Stimulated activated CD4-positive, alpha-beta T cell treated with anti-CD3 and anti-CD28 coated beads, Interleukin-12 subunit alpha, Interleukin-12 subunit beta, amount 100 ng/mL, for 48 hours (primary cell): ENCODE data around the gene ZNF618.

Experiments used
- DNase-seq, 3 donors: peaks; one replicate each; pipeline ENCODE4 v3.0.0-alpha.2; 2020; ENCODE audit warnings: low read depth in 2 of 3, low spot score in 1 of 3

ZNF618 gene, protein sequence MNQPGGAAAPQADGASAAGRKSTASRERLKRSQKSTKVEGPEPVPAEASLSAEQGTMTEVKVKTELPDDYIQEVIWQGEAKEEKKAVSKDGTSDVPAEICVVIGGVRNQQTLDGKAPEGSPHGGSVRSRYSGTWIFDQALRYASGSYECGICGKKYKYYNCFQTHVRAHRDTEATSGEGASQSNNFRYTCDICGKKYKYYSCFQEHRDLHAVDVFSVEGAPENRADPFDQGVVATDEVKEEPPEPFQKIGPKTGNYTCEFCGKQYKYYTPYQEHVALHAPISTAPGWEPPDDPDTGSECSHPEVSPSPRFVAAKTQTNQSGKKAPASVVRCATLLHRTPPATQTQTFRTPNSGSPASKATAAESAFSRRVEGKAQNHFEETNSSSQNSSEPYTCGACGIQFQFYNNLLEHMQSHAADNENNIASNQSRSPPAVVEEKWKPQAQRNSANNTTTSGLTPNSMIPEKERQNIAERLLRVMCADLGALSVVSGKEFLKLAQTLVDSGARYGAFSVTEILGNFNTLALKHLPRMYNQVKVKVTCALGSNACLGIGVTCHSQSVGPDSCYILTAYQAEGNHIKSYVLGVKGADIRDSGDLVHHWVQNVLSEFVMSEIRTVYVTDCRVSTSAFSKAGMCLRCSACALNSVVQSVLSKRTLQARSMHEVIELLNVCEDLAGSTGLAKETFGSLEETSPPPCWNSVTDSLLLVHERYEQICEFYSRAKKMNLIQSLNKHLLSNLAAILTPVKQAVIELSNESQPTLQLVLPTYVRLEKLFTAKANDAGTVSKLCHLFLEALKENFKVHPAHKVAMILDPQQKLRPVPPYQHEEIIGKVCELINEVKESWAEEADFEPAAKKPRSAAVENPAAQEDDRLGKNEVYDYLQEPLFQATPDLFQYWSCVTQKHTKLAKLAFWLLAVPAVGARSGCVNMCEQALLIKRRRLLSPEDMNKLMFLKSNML

GRCh38 chr9:113876151-113876992, at the start of gene ZNF618:
Gene ZNF618 (plus strand): TSS chr9:113876309. CDS start chr9:113876381, 72 bp downstream.
- DNase-seq: peak in 1 of 3 donors; percentile 8

DNA sequence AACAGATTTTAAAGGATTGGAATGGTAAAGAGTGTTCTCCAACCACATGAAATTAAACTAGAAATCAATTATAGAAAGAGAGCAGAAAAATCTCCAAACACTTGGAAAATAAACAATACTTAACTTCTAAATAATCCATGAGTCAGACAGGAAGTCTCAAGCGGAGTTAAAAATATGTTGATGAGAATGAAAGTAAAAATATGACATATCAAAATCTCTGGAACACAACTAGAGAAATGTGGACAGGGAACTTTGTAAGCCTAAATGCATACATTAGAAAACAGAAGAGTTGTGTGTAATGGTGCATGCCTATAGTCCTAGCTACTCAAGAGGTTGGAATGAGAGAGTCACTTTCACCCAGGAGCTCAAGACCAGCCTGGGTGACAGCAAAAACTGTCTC, 47.9 kb upstream of the ZNF618 start:
- DNase-seq: no peak

- no peak for DNase-seq
These were observed 38.8 kb upstream of the ZNF618 start for GRCh38 chr9:113837334-113837733.

GRCh38 chr9:113842086-113842485, 34.0 kb upstream of the ZNF618 start:
- no peak for DNase-seq

- no peak for DNase-seq
These were observed 31.6 kb upstream of the ZNF618 start for GRCh38 chr9:113844466-113844865.

- no peak for DNase-seq
These were observed 24.8 kb upstream of the ZNF618 start for GRCh38 chr9:113851359-113851758.

GRCh38 chr9:113851873-113852272, 24.2 kb upstream of the ZNF618 start:
- no peak for DNase-seq

DNA sequence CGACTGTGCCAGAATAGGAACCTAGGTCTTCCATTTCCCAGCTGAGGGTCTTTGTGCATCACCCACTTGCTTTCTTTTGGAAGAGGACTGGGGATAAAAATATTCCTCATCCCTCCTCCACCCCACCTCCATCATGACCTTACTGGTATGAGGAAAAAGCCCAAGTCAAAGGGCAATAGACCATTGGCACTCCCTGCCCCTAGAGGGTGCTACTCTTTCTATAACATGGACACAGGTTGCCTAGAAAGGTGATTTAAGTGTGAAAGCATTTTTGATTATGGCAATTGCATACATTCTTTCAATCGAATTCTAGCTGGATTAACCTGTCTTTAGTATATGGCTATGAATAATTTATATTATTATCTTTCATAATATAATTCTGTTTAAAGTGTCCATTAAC, 22.8 kb upstream of the ZNF618 start:
- no peak for DNase-seq

DNA sequence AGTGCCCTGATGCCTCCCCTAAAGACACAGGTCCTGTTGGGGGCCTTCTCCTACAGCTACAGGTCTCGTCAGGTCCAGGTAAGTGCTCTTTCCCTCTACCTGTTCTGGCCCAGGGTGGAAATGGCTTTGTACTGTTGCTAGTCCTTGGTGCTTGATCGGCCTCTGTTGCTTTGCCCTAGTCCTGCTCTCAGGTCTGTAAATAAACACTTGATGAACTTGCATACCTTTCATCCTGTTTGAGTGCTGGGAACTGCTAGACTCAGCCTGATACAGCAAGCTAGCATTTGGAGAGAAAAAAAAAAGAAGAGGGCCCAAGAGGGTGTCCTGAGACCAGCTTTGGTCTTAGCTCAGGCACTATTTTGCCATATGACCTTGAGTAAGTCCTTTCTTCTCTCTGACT, 21.8 kb upstream of the ZNF618 start:
- no peak for DNase-seq

DNA sequence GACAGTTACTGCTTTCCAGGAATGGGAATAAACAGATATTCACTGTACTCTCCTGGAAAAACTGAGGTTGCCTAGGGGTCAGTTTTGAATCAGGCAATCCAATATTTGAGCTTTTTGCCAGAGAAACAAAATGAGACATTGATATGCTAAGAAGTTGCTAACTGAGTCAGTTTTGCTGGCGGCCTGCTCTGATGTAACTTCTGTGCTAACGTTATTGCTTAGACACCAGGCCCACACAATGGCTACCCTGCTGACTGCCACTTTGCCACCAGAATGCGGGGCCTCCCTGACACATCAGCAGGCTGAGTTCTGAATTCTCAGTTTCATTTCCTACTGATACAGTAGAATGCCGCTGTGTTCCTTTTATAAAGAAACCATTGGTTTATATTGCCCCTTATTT, 18.2 kb upstream of the ZNF618 start:
- peak in 1 of 3 donors; percentile 3 for DNase-seq

DNA sequence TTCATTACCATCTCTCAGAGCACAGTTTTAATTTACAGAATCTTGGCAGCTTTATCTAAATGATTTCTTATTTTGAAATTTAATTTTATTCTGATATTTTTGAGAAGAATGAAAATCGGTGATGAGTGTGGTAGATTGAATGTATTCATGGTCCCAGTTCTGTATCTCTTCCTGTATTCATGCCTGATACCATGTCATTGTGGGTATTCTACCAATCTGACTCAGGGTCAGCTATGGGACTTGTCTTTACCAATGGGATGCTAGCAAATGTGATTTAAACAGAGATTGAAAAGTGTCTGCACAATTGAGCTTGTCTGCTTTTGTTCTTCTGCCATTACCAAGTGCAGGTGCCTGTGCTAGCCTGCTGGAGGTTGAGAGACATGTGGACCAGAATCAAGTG, 17.8 kb upstream of the ZNF618 start:
- no peak for DNase-seq

- no peak for DNase-seq
These were observed 12.8 kb upstream of the ZNF618 start for GRCh38 chr9:113863345-113863744.

GRCh38 chr9:113868501-113868900, 7.6 kb upstream of the ZNF618 start:
- no peak for DNase-seq

DNA sequence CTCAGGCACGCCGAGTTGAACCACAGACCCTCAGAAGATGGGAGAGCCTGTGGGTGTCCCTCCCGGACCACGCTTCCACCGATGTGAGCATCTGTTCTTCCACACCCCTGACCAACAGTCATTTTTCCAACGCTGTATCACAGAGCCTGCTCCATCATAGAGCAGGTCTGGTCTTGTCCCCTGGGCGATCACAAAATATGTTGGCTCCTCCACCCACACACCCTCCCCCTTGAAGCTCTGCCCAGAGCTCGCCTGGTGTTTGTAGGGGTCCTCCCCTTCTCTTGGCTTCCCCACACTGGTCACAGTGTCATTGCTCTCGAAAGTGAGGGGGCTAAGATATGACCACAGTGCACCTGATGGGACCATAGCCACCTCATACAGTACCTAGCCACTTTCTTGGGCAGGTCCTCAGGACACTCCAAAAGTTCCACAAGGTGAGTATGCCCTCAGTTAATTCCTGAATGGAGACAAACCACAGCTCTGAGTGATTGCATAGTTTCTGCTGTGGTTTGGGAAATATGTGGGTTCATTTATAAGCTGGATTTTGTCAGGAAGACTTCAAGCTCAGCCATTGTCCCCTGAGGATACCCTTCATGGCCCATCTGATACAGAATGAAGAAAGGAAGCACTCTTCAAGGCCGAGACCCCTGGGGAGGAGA, 3.5 kb upstream of the ZNF618 start:
- no peak for DNase-seq

- DNase-seq: no peak
These were observed 2.7 kb upstream of the ZNF618 start for GRCh38 chr9:113873446-113873845.

DNA sequence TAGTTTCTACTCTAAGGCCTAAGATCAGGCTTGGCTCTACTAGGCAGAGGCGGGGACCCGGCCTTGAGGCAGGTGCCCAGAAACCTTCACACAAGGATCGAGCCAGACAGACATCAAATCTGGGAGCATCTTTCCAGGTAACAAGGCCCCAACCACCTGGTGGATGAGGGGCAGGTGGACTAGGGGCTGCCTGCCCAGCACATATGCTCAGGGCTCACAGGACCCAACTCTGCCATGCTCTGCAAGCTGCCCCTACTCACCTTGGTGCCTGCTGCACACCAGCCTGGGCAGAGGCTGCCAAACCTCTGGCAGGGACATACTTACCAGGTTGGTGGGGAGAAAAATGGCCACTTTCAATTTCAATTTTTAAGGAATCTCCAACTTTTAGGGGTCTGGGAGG, 2.2 kb upstream of the ZNF618 start:
- DNase-seq: no peak

GRCh38 chr9:113875459-113876150, 504 bp upstream of the ZNF618 start:
- DNase-seq: no peak

GRCh38 chr9:113876993-113877368, 872 bp downstream of the ZNF618 start:
- no peak for DNase-seq

DNA sequence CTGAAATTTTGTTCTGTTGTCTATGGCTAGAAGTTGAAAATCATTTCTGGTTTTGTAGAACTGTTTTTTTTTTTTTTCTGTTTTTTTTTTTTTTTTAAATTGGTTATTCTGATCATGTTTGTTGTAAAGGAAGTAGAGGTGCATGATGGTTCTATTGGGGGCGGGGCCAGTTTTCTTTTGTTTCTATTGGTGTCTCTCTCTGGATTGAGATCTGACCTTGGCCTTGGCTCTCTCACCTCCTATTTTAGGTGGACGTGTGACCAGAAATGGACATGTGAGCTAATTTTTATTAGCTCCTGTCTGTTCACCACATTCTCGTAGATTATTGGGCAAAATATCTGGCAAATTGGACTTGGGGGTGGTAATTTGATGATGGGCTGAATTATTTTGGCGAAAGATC, 3.2 kb downstream of the ZNF618 start:
- DNase-seq: no peak

DNA sequence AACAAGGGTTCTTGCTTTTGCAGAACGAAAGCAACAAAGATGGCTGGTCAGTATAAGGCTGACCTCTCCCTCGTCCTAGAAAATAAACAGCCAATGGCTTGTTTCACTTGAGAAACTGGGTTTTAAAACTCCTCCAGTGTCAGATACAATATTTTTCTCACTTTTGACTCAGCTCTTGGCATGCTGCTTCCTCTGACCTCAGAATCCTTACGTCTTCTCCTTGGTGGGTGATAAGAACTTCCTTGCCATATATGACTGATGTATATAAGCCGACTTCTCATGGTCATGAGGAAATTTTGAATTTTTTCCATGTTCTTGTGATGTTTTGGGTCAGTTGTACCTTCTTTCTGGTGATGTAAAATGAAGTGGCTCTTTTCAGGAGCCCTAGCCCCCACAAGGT, 3.8 kb downstream of the ZNF618 start:
- no peak for DNase-seq
